Muscle of arm (tissue), 12 donors: ENCODE data around the gene EWSR1. TPM values are rescaled to one million over a fixed set of nuclear protein-coding genes. Genes with fewer than 3 reads are reported as not detected.

Source experiments
- DNase-seq: peaks from one replicate; pipeline ENCODE4 v3.0.0-alpha.2; 2013
- polyA plus RNA-seq, 12 donors: library from polyadenylated mRNA; unstranded; fragments of 120-200 nt; gene quantifications; one replicate each; pipeline ENCODE4 v1.2.1, GENCODE V29; 2013; ENCODE audit not compliant: insufficient read length in 12 of 12

Gene EWSR1
- polyA plus RNA-seq, 12 donors = 138 to 365 (median 171) TPM; not detected in 1

- DNase-seq = no peak
Observed at GRCh38 chr22:29300807-29301601, 32.9 kb downstream of the EWSR1 start.

GRCh38 chr22:29301716-29302401 lies 33.8 kb downstream of the EWSR1 start:
- DNase-seq = no peak

- DNase-seq = no peak
Observed at GRCh38 chr22:29302402-29302680, 34.3 kb downstream of the EWSR1 start.

GRCh38 chr22:29302681-29303465 lies 34.8 kb downstream of the EWSR1 start:
- DNase-seq = no peak

- no peak for DNase-seq
Observed at GRCh38 chr22:29305836-29306174, 37.7 kb downstream of the EWSR1 start.

GRCh38 chr22:29306175-29306834 lies 38.2 kb downstream of the EWSR1 start, which contains the start of gene GAS2L1:
TSS of gene GAS2L1 (plus strand) at chr22:29306650. CDS start at chr22:29308106, 1,456 bp downstream.
- DNase-seq = peak; percentile 83

GRCh38 chr22:29306835-29307595 lies 38.9 kb downstream of the EWSR1 start:
- peak; percentile 83 for DNase-seq

GRCh38 chr22:29307596-29308147 lies 39.6 kb downstream of the EWSR1 start:
- no peak for DNase-seq

GRCh38 chr22:29308148-29308790 lies 40.2 kb downstream of the EWSR1 start:
- DNase-seq = no peak

- no peak for DNase-seq
Observed at GRCh38 chr22:29308791-29309262, 40.8 kb downstream of the EWSR1 start.

GRCh38 chr22:29309332-29310064 lies 41.4 kb downstream of the EWSR1 start:
- no peak for DNase-seq

- DNase-seq = no peak
Observed at GRCh38 chr22:29310065-29310862, 42.2 kb downstream of the EWSR1 start.

- DNase-seq = peak; percentile 97
Observed at GRCh38 chr22:29310863-29311339, 42.8 kb downstream of the EWSR1 start.

- no peak for DNase-seq
Observed at GRCh38 chr22:29311464-29312217, 43.6 kb downstream of the EWSR1 start.

- no peak for DNase-seq
Observed at GRCh38 chr22:29312218-29313125, 44.4 kb downstream of the EWSR1 start.

- DNase-seq = peak; percentile 63
Observed at GRCh38 chr22:29313126-29313575, 45.1 kb downstream of the EWSR1 start.
